GM21529 (cell line): ENCODE data around the gene TCF3.
"Not testable (repeated sequence)": the region's sequence is repeated elsewhere in the genome, so short reads cannot be mapped to it uniquely, and the experiment has no call there.

Experiments used
- ATAC-seq: cut with Tn5 transposase; IDR thresholded peaks from one replicate; pipeline ENCODE4 v1.9.1; 2021; ENCODE audit not compliant: unreplicated experiment

TCF3 gene

DNA sequence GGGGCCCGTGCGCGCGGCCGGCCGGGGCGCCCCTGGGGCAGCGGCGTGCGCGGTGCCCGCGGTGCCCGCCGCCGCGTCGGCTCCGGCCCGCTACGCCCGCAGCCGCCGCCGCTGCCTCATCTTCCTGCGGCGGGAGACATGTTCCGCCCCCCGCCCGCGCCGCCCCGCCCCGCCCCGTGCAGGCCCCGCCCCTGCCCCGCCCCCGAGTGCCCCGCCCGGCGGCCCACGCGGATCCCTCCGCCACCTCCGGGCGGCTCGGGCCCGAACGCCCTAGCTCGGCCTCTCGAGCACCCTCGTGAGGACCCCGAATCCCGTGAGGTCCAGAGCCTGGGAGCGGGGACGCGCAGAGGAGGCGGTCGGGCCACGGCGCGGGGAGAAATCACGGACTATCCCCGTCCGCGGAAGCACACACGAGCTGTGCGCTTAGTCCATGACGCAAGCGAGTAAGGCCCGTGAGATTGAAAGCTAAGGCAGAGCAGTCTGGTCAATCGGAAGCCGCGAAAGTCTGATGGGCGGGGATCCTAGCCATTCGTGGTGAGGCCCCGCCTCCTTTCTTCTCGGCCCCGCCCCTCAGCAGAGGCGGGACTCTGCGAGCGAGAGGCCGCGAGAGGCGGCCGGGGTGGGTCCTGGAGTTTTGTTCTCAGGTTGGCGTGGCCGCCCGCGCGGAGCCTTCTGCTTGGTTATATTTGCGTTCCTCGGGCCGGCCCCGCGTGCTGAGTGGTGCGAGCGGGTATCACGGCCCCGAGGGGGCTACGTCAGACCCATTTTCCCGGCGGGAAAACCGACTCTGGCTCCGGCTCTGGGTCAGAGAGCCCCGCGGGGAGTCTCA lies at the start of gene TCF3:
Gene TCF3, minus strand, starts transcription at position 145 of the 829 bp plus-strand sequence. CDS start 2,367 bp downstream, outside the sequence.
- peak; percentile 66 for ATAC-seq

GRCh38 chr19:1700733-1701663 lies 48.6 kb upstream of the TCF3 start:
- ATAC-seq: no peak

- no peak for ATAC-seq
Observed at GRCh38 chr19:1699998-1700732, 47.8 kb upstream of the TCF3 start.

DNA sequence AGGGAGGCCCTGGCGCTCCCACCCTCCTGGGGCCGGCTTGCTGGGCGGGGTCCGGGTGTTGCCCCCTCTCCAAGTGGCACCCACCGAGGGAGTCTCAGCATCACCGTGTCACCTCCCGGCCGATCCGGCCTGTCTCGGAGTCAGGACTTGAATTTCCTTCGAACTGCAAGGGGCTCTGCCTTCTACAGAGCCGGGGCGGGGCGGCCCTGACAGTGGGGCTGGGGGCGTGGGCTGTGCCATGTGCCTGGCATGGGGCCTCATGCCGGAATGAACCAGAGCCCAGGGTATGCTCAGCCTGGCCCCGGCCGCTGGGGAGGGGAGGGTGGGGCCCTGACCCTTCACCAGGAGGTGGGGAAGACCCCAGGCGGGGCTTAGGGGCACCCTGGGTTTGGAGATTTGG lies 47.0 kb upstream of the TCF3 start:
- no peak for ATAC-seq

DNA sequence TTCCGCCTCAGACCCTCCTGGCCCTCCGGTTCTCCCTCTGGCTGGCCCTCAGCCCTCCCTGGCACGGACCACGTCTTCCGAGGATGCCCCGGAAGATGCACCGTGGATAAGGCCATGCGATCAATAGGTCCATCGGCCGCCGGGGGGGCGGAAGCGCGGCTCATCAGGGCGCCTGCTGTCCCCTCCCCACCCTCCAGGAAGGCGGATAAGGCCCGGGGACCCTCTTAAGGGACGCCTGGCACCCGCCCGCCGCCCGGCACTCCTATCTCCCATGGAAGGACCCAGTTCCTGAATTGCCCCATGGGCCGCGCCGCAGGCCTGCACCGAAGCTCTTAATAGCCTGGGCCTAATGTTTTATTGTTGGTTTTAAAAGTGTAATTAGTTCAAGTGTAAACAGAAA lies 46.2 kb upstream of the TCF3 start:
- no peak for ATAC-seq

GRCh38 chr19:1695481-1695880 lies 43.1 kb upstream of the TCF3 start:
- ATAC-seq: not testable (repeated sequence)

DNA sequence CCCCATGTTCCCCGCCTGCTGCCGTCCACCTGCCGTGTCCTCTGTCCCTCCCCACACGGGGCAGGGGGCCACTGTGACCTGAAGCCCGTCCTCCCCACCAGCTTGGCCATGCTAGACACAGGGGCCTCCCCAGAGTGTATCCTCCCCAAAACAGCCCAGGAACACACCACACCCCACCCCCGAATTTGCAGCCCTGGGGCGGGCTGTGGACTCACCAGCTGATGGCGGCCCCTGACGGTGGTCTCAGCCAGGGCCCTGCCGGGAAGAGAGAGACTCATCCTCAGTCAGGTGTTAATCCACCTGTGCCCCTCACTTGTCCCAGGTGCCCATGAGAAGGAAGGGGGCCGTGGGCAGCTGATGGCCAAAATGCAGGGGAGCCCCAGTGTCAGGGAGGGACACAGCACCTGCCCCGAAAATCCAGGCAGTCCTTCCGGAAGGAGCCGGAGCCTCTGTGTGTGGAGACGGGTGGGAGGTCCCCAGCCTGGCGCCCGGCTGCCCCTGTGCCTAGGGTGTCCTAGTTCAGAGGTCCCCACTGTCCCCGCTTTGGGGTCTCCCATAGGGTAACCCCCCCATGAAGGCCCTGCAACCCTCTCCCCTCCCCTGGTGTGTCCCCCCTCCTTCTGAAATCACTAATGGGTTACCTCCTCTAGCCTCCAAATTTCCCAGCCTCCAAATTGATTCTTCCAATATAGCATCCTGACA lies 39.3 kb upstream of the TCF3 start:
- no peak for ATAC-seq

- no peak for ATAC-seq
Observed at GRCh38 chr19:1690699-1691307, 38.4 kb upstream of the TCF3 start.

DNA sequence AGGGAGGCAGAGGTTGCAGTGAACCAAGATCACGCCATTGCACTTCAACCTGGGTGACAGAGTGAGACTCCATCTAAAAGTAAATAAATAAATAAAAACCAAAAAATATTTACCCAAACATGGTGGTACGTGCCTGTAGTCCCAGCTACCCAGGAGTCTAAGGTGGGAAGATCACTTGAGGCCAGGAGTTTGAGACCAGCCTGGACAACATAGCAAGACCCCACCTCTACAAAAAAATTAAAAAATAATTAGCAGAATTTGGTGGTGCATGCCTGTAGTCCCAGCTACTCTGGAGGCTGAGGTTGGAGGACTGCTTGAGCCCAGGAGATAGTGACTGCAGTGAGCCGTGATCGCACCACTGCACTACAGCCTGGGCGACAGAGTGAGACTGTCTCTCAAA lies 33.4 kb upstream of the TCF3 start:
- ATAC-seq: not testable (repeated sequence)

- ATAC-seq: no peak
Observed at GRCh38 chr19:1685046-1685445, 32.6 kb upstream of the TCF3 start.

DNA sequence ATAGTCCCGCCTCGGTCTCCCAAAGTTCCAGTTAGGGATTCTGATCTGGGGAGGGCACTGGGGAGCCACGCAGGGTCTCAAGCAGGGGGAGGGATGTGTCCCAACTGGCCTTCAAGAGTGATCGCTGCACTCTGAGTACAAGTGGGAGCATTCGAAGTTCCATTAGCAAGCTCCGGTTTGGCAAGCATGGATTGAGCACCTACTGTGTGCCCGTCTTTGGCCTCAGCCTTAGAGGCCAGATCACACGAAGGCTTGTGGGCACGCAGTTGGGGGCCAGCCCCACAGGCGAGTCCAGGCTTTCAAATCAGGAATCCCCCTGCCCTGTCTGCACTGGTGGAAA lies 32.1 kb upstream of the TCF3 start:
- no peak for ATAC-seq

- no peak for ATAC-seq
Observed at GRCh38 chr19:1683869-1684572, 31.6 kb upstream of the TCF3 start.

GRCh38 chr19:1680976-1681375 lies 28.6 kb upstream of the TCF3 start:
- no peak for ATAC-seq

DNA sequence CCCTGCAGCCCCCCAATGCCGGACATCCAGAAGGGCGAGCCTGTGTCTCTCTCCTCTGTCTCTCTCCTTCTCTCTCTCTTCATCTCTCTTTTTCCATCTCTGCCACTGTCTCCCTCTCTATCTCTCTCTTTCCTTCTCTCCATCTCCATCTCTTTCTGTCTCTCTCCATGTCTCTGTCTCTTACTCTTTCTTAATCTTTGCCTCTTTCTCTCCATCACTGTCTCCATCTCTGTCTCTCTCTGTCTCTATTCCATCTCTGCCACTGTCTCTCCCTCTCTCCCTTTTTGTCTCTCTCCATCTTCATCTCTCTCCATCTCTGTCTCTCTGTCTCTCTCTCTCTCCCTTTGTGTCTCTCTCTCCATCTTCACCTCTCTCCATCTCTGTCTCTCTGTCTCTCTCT lies 25.7 kb upstream of the TCF3 start:
- ATAC-seq: no peak

DNA sequence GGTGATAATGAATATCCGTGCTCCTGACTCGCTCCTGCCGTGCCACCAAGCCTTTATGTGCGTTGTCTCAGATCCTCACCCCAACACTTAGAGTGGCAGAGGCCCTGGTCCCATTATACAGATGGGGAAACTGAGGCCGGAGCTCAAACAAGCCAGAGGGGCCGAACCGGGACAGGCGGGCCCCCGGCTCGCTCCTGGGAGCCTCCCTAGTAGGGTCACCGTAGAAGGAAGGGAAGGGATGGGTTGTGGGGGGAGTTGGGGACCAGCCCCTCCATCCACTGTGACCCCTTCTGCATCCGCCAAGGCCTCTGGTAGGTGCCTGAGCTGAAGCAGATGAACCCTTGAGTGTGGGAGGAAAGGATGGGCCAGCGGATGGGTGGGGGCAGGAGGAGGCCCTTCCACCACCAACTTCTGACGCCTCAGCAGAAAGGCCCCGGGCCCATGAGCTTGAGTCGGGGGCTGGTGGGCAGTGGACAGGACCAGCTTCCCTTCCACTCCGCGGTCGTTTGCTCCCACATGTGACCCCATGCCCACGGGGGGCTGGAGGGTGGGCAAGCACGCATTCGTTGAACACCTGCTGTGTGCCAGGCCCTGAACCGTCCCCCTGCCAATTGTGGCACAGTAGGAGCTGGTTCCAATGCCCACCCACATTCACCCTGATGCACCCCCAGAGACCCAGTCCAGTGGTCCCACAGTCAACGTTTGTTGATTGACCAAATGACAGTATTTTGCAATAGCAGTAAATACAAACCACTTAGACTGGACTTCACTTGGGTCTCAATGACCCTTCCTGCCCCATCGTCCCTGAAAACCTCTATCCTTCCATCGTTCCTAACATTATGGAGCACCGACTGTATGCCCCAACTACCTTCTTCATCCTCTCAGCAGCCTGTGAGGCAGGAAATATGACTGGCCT lies 24.2 kb upstream of the TCF3 start:
- ATAC-seq: no peak

DNA sequence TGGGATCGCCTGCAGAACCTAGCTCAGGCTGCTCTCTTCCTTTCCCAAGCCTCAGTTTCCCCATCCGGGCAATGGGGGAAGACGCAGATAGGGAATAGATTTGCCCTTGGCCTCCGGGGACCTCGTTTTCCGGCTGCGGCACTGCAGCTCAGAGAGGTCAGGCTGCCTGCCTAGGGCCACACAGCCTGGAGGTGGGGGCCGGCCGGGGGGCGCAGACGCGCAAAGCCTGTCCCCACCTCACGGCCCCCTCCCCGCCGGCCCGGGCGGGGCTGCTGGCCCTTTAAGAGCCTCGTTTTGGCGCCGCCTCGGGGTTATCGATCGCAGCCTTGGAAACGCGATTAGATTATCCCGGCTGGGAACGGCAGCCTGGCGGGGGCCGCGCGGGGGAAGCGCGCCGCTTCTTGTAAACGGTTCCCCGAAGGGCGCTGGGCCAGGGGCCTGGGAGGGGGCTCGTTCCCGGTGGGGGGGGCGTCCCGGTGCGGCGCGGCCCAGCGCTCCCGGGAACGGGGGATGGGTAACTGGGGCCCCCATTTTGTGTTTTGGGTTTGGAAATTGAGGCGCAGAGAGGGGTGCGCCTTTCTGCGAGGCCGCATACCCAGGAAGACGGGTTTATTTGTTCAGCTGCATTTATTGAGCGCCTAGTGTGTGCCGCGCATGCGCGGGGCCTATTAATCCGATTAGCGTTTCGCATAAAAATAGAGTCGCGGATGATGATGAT lies 23.4 kb upstream of the TCF3 start:
- no peak for ATAC-seq

DNA sequence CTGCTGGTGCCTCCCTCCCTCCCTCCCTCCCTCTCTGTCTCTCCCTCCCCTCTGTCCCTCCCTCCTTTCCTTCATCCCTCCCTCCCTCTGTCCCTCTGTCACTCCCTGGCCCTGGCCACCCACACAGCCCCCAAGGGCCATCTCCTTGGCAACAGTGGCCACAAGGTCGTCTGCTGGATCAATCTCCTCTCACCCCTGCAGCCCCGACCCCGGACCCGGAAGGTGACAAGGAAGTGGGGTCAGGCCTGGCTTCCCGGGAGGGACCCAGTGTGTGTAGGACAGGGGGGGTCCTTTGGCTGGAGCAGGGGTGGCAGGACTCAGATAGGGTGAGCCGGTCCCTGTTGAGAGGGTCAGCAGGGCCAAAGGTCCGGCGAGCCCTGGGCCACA lies 21.9 kb upstream of the TCF3 start:
- ATAC-seq: no peak

GRCh38 chr19:1673645-1674292 lies 21.4 kb upstream of the TCF3 start:
- no peak for ATAC-seq
